NCI-H2081 treated with DMSO at 0.1 percent for 48 hours (cell line): Measurements from ENCODE around the gene NR5A2.

Experiments
- DNase-seq: peaks from one replicate; lab custom pipeline; 2025; lab: John Stamatoyannopoulos, UW

The NR5A2 gene

DNA sequence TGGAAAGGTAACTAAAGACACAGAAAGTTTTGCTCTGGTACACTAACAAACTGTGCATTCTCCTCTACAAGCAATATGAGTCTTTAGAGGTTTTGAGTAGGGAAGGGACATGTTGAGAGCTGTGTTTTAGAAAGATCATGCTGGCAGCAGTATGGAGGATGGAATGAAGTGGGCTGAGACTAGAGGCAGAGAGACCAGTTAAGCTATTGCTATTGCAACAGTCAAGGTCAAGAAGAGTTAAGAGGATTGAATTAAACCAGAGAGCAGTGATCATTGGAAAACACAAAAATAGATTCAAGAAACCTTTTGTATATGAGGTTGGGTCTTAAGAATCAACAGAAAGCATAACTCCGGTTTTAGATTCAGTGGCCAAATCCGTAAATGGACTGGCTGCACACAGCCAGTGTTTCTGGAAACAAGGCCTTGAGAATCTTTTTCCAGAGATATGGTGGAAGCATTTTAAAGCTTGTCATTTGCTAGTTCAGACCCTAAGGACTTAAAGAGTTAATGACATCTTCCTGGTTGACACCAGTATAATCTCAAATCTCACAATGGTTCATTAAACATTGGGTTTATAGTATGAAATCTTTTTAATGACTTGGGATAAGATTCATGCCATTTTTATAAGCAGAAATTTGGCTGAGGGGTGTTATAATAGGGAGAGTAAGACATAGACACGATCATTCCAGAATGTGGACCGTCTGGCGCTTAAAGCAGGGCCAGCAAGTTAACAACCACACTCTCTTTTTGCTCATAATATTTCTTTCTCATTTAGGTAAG, 177.9 kb downstream of the NR5A2 start:
- no peak for DNase-seq

DNA sequence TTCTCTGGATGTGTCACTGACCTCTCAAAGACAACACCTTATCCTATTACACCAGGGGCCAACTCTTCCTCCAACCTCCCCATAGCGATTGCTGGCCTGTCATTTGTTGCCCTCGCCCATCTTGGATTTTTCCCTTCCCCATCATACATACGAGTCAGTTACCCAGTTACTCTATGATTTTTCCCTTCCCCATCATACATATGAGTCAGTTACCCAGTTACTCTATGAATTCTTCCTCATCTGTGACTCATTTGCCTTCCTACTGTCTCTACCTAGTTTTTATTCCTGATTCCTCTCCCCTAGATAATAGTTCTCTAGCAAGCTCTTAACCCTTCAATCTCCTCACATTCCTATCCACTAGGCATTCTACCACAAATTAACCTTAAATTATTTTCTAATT, 178.8 kb downstream of the NR5A2 start:
- DNase-seq = no peak

GRCh38 chr1:200206761-200207160, 179.3 kb downstream of the NR5A2 start:
- no peak for DNase-seq

- DNase-seq = no peak
Observed at GRCh38 chr1:200207711-200208126, 180.2 kb downstream of the NR5A2 start.

- no peak for DNase-seq
Observed at GRCh38 chr1:200211157-200211556, 183.6 kb downstream of the NR5A2 start.

DNA sequence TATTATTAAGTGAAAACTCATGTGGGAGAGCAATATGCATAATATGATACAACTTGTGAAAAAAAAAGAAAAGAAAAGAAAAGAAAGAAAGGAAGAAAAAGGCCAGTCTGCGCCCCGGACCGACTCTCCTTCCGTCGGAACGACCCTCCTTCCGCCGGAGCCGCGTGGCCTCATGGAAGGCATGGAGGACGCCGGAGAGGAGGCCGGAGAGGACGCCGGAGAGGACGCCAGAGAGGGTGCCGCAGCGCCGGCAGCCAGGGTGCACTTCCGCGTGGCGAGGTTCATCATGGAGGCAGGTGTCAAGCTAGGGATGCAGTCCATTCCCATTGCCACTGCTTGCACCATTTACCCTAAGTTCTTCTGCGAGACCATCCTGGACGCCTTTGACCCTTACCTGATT, 185.9 kb downstream of the NR5A2 start:
- DNase-seq = no peak

DNA sequence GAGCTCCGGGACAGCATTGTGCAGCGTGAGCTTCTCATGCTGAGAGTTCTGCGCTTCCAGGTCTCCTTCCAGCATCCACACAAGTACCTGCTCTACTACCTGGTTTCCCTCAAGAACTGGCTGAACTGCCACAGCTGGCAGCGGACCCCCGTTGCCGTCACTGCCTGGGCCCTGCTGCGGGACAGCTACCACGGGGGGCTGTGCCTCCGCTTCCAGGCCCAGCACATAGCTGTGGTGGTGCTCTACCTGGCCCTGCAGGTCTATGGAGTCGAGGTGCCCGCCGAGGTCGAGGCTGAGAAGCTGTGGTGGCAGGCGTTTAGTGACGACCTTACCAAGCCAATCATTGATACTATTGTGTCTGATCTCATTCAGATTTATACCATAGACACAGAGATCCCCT, 186.4 kb downstream of the NR5A2 start:
- no peak for DNase-seq

DNA sequence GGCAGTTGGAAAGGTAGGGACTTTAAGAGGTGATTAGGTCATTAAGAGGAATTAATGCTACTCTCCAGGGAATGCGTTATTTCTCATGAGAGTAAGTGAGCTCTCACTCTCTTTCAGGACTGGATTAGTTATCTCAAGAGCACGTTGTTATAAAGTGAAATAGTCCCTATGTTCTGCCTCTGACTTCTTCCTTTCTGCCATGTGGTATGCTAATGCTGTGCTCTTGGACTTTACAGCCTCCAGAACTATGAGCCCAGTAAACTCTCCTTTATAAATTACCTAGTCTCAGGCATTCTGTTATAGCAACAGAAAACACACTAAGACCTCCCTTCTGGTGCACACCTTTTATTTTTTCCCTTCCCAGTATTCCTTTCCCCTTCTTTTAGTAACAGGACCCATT, 187.8 kb downstream of the NR5A2 start:
- no peak for DNase-seq

GRCh38 chr1:200217703-200218102, 190.2 kb downstream of the NR5A2 start:
- no peak for DNase-seq

DNA sequence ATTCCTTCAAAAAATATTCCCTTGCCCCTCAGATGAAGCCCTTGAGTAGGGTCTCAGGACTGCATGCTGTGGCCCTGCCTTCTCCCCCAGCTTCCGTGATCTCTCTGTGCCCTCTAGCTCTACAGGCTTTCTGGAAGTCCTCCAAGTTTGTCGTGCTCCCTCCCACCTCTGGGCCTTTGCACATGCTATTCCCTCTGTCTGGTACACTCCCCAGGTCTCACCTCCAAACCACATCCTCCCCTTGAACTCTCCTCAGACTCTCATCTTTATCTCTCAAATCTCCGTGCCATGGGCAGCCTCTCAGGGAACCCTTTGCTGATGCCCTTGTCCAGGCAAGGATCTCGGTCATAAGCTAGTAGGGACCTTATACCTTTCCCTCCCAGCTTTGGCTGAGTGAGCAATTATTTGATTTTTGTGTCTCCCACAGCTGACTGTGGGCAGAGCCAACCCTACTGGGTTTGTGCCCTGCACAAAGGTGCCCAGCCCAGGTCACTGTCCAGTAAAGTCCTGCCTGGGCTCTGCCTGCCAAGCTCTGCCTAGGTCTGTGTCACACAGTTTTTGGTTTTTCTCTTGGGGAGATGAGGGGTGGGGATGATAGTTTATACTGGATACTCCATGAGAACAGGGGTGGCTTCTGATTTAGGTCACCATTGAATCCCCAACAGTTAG, 194.2 kb downstream of the NR5A2 start:
- DNase-seq = no peak

GRCh38 chr1:200223207-200223606, 195.7 kb downstream of the NR5A2 start:
- no peak for DNase-seq

DNA sequence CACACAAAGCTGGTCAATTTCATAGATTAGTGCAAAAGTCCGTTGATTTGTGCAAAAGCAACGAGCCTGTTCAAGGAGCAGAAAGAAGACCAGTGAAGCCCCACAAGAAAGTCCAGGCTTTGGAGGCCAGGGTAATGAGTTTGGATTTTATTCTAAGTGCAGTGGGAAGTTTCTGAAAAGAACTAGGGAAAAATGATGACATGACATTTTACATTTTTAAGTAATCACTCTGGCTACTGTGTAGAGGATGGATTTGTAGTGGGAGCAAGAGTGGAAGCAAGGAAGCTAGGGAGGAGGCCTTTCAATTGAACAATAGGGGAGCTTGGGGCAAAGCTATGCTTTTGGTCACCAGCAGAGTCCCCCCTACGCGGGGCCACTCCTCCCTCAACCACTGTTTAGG, 196.1 kb downstream of the NR5A2 start:
- DNase-seq = no peak

- DNase-seq = no peak
Observed at GRCh38 chr1:200224315-200224714, 196.8 kb downstream of the NR5A2 start.

DNA sequence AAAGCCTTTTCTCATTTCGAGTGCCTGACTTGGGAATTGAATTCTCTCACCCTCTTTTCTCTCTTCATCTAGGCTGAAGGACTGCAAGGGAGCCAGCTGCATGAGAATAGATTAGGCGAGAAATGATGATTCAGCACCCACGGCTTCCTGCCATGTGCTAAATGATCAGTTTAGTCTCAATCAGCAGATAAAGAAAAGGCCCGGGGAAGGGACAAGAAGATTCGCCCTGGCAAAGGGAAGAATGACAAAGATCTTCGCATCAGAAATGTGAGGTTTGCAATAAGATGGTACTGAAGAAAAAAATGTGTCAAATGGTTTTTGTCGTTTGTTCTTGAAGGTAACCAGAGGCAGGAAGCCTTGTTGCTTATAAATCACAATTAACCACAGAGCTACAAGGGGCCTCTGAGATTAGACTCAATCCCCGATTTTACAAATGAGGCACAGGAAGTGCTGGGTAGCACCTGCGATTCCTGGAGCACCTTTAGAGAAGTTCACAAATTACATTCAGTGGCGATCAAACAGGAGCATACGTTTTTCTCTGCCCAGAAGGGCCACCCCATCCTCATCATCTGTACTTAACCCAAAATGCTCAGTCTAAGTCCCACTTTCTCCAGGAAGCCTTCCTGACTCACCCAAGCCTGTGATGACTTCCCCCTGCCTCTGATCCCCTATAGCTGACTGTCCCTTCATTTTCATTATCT, 198.9 kb downstream of the NR5A2 start:
- DNase-seq = no peak

GRCh38 chr1:200226969-200227303, 199.4 kb downstream of the NR5A2 start:
- DNase-seq = no peak
